Raji (cell line): ENCODE measurements around the gene IFNLR1.

Source experiments
- POLR2A ChIP-seq: IDR thresholded peaks from 2 replicates; pipeline ENCODE4 v1.6.1; 2011; ENCODE audit warnings: low read depth, low read length, control low read depth; ENCODE audit not compliant: insufficient read depth

Gene IFNLR1

DNA sequence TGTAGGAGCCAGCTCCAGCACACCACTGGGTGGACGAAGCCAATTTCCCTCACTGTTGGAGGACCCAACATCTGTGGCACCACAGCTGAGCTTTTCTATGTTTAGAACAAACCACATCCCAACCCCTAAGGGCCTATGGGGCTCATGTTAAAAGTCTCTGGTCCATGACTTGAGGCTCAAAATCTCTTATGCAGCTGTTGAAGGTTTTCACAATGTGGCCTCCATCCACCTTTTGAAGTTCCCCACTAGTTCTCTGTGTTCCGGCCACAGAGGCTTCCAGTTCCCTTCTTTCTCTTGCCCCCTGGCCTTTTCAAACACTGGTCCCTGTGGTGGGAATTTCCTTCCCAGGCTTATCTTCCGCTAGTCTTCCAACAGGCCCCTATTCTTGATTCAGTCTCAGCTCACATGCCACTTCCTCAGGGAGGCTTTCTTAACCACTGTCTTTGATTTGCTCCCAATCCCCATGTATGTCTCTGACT, 3.9 kb upstream of the IFNLR1 start:
- peak; percentile 56 for TF ChIP-seq POLR2A

GRCh38 chr1:24189528-24189927, 2.4 kb upstream of the IFNLR1 start:
- TF ChIP-seq POLR2A: peak; percentile 76

- no peak for TF ChIP-seq POLR2A
Observed at GRCh38 chr1:24186711-24186992, 437 bp downstream of the IFNLR1 start.

DNA sequence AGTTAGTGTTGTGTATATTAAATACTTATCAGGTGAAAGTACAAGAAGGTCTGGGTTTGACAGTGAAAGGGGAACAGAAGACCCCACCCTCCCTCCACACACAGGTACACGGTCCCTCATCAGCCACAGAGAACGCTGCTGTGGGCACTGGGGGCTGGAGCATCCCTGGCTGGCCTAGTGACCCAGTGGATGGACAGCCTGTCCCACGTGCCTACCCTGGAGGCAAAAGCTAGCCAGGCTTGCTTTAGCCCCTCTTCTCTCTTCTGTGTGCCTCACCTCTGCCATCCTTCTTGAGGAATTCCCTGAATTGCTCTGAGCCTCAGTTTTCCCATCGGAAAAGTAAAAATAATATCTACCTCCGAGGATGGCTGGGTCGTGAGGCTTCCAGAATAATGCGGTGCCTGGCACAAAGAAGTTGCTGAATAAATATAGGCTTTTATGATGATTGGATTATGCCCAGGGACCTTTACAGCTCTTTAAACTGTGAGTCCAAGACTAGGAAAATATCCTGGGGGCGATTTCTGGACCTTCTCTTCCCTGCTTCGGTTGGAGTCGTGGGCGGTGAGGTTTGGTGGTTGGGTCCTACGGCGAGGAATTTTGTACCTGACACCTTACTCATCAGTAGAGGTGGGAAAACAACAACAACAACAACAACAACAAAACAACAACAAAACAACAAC, 918 bp downstream of the IFNLR1 start:
- no peak for TF ChIP-seq POLR2A

DNA sequence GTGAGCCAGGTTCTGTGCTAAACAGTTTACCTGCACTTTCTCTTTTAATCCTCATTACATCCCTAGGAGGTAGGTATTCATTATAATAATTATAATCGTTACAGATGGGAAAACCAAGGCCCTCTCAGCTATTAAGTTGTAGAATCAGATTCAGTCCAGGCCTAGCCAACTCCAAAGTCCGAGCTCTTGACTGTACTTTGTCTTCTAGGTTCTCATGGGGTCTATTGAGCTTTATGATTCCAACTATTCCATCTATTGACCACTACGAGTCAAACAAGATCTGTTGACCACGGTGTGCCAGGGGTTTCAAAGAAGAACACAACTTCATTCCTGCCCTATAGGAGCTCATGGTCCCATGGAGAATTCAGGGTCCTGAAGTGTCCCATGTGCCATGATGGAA, 2.0 kb downstream of the IFNLR1 start:
- no peak for TF ChIP-seq POLR2A

DNA sequence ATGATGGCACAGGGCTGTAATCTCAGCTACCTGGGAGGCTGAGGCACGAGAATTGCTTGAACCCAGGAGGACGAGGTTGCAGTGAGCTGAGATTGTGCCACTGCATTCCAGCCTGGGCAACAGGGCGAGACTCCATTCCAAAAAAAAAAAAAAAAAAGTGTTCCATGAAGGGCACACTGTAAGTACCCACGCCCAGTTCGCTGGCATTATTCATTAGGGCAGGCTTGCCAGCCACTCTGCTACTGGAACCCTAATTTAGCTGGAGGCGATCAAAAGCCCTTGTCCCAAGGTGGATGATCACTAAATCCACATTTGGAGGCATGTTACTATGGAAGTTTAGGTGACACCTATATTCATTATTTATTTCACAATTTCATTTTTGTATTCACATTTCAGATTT, 5.0 kb downstream of the IFNLR1 start:
- no peak for TF ChIP-seq POLR2A

- no peak for TF ChIP-seq POLR2A
Observed at GRCh38 chr1:24181619-24182018, 5.5 kb downstream of the IFNLR1 start.

DNA sequence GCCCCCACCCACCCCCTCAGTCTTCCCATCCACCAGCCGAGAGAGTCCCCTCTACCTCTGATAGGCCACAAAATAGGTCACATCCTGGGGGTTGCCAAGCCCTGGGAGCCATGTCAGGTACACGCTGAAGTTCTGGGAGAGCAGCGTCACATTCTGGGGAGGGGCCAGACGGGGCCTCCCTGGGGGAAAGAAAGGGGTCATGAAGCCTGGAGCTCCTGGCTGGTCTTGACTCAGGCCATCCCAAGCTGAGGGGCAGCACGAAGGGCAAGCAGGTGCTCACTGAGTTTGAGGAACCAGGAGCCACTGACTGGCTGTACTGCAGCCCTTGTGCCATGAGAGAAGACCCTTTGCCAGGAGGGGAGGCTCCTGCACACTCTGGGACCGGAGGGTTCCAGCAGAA, 6.4 kb downstream of the IFNLR1 start:
- TF ChIP-seq POLR2A: no peak

GRCh38 chr1:24179251-24179840, 7.7 kb downstream of the IFNLR1 start:
- no peak for TF ChIP-seq POLR2A

GRCh38 chr1:24178407-24178806, 8.7 kb downstream of the IFNLR1 start:
- no peak for TF ChIP-seq POLR2A

DNA sequence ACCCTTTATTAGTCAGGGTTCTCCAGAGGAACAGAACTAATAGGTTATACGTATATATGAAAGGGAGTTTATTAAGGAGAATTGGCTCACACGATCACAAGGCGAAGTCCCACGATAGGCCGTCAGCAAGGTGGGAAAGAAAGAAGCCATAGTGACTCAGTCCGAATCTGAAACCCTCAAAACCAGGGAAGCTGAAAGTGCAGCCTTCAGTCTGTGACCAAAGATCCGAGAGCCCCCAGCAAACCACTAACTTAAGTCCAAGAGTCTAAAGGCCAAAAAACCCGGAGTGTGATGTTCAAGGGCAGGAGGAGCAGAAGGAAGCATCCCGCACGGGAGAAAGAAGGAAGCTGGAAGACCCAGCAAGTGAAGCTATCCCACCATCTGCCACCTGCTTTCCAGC, 9.9 kb downstream of the IFNLR1 start:
- TF ChIP-seq POLR2A: no peak

DNA sequence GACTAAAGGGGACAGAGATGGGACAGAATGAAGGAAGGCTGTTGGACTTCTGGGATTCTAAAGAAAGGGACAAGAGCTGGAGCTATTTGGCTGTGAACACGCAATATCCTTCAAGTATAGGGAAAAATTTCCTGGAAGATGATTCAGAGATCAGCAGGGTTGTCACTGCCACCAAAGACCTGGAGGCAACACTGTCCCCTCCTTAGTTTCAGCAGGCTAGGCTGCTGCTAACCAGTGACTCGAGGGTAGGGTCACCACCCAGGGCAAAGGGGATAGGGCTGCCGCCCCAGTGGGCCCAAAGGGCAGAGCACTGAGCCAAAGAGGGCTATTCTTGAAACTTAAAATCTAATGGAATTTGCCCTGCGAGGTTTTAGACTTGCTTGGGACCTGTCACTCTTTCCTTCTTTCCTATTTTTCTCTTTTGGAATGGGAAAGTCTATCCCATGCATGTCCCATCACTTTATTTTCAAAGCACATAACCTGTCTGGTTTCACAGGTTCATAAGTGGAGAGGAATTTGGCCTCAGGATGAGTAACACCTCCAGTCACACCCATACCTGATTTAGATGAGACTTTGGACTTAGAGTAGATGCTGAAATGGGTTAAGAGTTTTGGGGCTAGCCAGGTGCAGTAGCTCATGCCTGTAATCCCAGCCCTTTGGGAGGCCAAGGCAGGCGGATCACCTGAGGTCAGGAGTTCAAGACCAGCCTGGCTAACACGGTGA, 11.9 kb downstream of the IFNLR1 start:
- TF ChIP-seq POLR2A: no peak

DNA sequence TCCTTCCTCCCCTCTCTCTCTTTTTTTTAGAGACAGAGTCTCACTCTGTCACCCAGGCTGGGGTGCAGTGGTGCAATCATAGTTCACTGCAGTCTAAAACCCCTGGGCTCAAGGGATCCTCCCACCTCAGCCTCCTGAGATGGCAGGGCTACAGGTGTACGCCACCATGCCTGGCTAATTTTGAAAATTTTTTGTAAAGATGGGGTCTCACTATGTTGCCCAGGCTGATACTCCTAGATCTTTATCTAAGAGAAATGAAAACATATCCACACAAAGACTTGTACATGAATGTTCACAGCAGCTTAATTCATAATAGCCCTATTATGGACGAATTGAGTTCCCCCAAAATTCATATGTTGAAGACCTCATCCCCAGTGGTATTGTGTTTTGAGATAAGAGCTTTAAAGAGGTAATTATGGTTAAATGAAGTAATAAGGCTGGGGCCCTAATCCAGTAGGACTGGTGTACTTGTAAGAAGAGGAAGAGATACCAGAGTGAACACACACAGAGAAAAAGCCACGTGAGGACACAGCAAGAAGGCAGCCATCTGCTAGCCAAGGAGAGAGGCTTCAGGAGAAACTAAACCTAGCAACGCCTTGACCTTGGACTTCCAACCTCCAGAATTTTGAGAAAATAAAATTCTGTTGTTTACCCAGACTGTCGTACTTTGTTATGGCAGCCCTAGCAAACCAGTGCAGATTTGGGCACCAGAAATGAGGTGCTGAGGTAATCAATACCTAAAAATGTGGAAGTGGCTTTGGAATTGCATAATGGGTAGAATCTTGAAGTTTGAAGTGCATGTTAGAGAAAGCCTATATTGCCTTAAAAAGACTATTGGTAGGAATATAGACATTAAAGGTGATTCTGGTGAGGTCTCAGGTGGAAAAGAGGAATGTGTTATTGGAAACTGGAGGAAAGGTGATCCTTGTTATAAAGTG, 13.2 kb downstream of the IFNLR1 start:
- TF ChIP-seq POLR2A: no peak

- TF ChIP-seq POLR2A: no peak
Observed at GRCh38 chr1:24172598-24172997, 14.5 kb downstream of the IFNLR1 start.

- TF ChIP-seq POLR2A: no peak
Observed at GRCh38 chr1:24169286-24169685, 17.8 kb downstream of the IFNLR1 start.

GRCh38 chr1:24168245-24168644, 18.8 kb downstream of the IFNLR1 start:
- TF ChIP-seq POLR2A: no peak

- no peak for TF ChIP-seq POLR2A
Observed at GRCh38 chr1:24167008-24167407, 20.1 kb downstream of the IFNLR1 start.
